ENCODE results near the gene RC3H2. TPM values are rescaled to one million over a fixed set of nuclear protein-coding genes. Genes with fewer than 3 reads are reported as not detected.
A peak's percentile ranks its signal among the peaks of the same experiment; 100 is the strongest.
"Not testable (repeated sequence)": the region's sequence is repeated elsewhere in the genome, so short reads cannot be mapped to it uniquely, and the experiment has no call there.

Gene RC3H2
- total and polyA plus RNA-seq, 12 donors: 7.1 to 52.2 (median 42.9) TPM

DNA sequence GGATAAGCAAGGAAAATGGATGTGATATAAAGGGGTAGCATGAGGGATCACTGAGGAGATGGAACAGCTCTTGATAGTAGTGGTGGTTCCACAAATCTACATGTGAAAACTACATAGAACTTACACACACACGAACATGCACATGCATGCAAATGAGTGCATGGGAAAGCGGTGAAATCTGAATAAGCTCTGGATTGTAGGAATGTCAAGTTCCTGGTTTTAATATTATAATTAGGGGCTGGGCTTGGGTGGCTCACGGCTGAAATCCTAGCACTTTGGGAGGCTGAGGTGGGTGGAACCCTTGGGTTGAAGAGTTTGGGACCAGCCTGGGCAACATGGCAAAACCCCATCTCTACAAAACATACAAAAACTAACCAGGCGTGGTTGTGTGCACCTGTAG is 63.7 kb downstream of the RC3H2 start:
- H3K36me3 ChIP-seq: peaks cover 0 to 19% (median 2%) of the 10 kb centered on the region in 9 donors

DNA sequence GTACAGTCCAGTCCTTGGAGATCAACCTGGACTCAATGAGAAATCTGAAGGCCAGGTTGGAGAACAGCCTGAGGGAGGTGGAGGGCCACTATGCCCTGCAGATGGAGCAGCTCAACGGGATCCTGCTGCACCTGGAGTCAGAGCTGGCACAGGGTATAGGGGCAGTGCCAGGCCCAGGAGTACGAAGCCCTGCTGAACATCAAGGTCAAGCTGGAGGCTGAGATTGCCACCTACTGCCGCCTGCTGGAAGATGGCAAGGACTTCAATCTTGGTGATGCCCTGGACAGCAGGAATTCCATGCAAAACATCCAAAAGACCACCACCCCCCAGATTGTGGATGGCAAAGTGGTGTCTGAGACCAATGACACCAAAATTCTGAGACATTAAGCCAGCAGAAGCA is 66.7 kb downstream of the RC3H2 start:
- H3K27ac ChIP-seq; H3K9me3 ChIP-seq; H3K27me3 ChIP-seq; ATAC-seq; H3K4me3 ChIP-seq; H3K4me1 ChIP-seq; DNase-seq; intact Hi-C loops (cut with DNase I); H3K36me3 ChIP-seq: not testable (repeated sequence)
- 80 to 84% methylated on average over 3 of the region's 3 CpGs for whole genome bisulfite sequencing, 2 donors

More for the DNA sequence above, 63.7 kb downstream of the RC3H2 start:
- Histone ChIP-seq H3K27me3 (no peaks in the 10 kb centered on the region), H3K9me3 (peaks cover 0 to 5% (median 0%) of the 10 kb centered on the region in 11 donors), H3K4me3 (no peak overlapping the region), H3K4me1 (no peaks in the 10 kb centered on the region), H3K27ac (no peak overlapping the region)
- DNase-seq (no peak), ATAC-seq (no peak)
- 76 to 77% methylated on average over 4 of the region's 4 CpGs for WGBS, 2 donors
- intact Hi-C loops (cut with DNase I): no loop called here
- TF ChIP-seq, protein P1, sequence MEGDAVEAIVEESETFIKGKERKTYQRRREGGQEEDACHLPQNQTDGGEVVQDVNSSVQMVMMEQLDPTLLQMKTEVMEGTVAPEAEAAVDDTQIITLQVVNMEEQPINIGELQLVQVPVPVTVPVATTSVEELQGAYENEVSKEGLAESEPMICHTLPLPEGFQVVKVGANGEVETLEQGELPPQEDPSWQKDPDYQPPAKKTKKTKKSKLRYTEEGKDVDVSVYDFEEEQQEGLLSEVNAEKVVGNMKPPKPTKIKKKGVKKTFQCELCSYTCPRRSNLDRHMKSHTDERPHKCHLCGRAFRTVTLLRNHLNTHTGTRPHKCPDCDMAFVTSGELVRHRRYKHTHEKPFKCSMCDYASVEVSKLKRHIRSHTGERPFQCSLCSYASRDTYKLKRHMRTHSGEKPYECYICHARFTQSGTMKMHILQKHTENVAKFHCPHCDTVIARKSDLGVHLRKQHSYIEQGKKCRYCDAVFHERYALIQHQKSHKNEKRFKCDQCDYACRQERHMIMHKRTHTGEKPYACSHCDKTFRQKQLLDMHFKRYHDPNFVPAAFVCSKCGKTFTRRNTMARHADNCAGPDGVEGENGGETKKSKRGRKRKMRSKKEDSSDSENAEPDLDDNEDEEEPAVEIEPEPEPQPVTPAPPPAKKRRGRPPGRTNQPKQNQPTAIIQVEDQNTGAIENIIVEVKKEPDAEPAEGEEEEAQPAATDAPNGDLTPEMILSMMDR (IDR thresholded peaks at IDR 0.05): no peak

DNA sequence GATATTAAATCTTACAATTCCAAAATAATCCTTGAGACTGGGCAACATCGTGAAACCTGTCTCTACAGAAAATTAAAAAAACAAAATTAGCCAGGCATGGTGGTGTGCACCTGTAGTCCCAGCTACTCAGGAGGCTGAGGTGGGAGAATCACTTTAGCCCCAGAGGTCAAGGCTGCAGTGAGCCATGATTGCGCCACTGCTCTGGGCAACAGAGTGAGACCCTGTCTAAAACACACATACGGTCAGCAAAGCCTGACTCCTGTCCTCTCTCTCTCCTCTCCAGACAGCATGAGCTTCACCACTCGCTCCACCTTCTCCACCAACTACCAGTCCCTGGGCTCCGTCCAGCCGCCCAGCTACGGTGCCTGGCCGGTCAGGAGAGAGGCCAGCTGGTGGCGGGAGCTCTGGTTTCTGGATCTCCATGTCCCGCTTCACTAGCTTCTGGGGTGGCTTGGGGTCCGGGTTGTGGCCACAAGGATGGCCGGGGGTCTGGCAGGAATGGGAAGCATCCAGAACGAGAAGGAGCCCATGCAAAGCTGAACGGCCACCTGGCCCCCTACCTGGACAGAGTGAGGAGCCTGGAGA is 67.8 kb downstream of the RC3H2 start:
- peaks cover 0 to 10% (median 0%) of the 10 kb centered on the region in 9 donors for H3K4me1 ChIP-seq
- TF ChIP-seq, protein P1 (IDR thresholded peaks at IDR 0.05): no peak
- no peak for ATAC-seq
- no peaks in the 10 kb centered on the region for H3K27me3 ChIP-seq
- no peak for DNase-seq
- H3K36me3 ChIP-seq: no peaks in the 10 kb centered on the region
- no peak overlapping the region for H3K4me3 ChIP-seq
- WGBS, 2 donors: 95 to 96% methylated on average over 14 of the region's 14 CpGs
- intact Hi-C loops (cut with DNase I): no loop called here
- peaks cover 0 to 5% (median 0%) of the 10 kb centered on the region in 11 donors for H3K9me3 ChIP-seq
- no peak overlapping the region for H3K27ac ChIP-seq

DNA sequence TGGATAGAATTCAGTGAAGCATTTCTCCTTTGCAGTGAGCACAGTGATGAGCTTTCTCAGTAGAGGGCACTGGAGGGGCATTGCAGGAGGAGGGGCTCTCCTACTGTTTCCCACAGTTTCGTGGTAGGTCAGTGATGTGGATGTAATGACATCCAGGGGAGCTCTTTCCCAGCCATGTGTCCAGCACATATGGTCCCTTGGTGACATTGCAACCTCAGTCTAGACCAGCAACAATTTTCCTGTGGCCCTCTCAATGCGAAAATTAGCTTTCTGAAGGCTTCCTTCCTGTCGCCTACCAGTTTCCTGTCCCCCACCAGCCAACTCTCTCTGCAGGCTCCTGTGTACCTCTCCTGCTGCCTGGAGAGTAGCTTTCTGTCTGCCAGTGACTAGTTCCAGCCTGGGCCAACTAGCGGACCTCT is 69.8 kb downstream of the RC3H2 start:
- ATAC-seq (peak in 5 of 8 donors; percentile 38 to 66 (median 49)), DNase-seq (no peak)
- TF ChIP-seq, protein P1 (IDR thresholded peaks at IDR 0.05): peak in 2 of 9 donors; percentile 11 to 15
- 47 to 55% methylated on average over 4 of the region's 4 CpGs for WGBS, 2 donors
- no peaks in the 10 kb centered on the region for H3K27me3 ChIP-seq
- H3K27ac ChIP-seq: peak overlapping the region in 2 of 10 donors; percentile 10
- H3K36me3 ChIP-seq: no peaks in the 10 kb centered on the region
- H3K4me3 ChIP-seq: no peak overlapping the region
- intact Hi-C loops (cut with DNase I): no loop called here
- H3K9me3 ChIP-seq: peaks cover 0 to 5% (median 0%) of the 10 kb centered on the region in 11 donors
- H3K4me1 ChIP-seq: peaks cover 0 to 10% (median 0%) of the 10 kb centered on the region in 9 donors

DNA sequence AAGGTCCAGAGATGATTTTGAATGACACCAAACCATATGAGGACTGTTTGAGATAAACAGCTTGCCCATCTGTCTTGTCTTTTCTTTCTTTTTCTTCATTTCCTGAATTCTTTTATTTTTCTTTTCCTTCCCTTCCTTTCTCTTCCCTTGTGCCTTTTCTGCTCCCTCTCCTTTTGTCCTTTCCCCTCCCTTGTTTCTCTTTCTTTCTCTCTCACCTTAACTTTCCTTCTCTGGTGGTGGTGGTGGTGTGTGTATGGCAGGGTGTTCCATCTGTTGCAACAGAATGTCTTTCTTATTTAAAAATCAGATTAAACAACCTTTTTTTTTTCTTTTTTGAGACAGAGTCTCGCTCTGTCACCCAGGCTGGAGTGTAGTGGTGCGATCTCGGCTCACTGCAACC is 73.0 kb downstream of the RC3H2 start:
- DNase-seq (no peak), ATAC-seq (no peak)
- Histone ChIP-seq H3K4me3 (no peak overlapping the region), H3K27me3 (no peaks in the 10 kb centered on the region), H3K36me3 (no peaks in the 10 kb centered on the region), H3K27ac (no peak overlapping the region), H3K4me1 (peaks cover 0 to 20% (median 10%) of the 10 kb centered on the region in 9 donors), H3K9me3 (no peaks in the 10 kb centered on the region)
- intact Hi-C loops (cut with DNase I): no loop called here
- TF ChIP-seq, protein P1 (IDR thresholded peaks at IDR 0.05): no peak
- WGBS, 2 donors: 81 to 91% methylated on average over 3 of the region's 3 CpGs

DNA sequence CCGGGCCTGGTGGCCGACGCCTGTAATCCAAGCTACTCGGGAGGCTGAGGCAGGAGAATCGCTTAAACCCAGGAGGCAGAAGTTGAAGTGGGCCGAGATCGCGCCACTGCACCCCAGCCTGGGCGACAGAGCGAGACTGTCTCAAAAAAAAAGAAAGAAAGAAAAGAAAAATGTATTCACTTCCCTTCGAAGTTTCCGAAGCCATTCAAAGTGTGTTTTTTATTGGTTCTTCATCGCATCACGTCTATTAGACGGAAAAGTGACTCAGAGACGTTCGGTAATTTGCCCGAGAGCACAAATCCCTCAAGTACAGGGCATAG is 76.2 kb downstream of the RC3H2 start:
- peaks cover 0 to 28% (median 8%) of the 10 kb centered on the region in 9 donors for H3K36me3 ChIP-seq
- ATAC-seq; DNase-seq; H3K27me3 ChIP-seq; intact Hi-C loops (cut with DNase I); H3K9me3 ChIP-seq: not testable (repeated sequence)
- peaks cover 4 to 37% (median 25%) of the 10 kb centered on the region in 9 donors for H3K4me1 ChIP-seq
- peak overlapping the region; percentile 64 to 97 (median 91) for H3K4me3 ChIP-seq
- peak overlapping the region; percentile 85 to 99 (median 96) for H3K27ac ChIP-seq
- 67 to 69% methylated on average over 18 of the region's 18 CpGs for WGBS, 2 donors
